OCI-LY1 (cell line): Measurements from ENCODE around the gene PDPR.

ENCODE experiments used
- EZH2 ChIP-seq: fragments of 200-600 bp; sonication (generic), shearing (Covaris generic); IDR thresholded peaks from 2 replicates; pipeline ENCODE4 v1.8.0; 2017; ENCODE audit warnings: borderline replicate concordance, mixed run types, mild to moderate bottlenecking, antibody characterized with exemption, low read length, moderate library complexity, mixed read lengths
- TF ChIP-seq, protein P1 (sequence below): fragments of 200-600 bp; sonication (generic), shearing (Covaris generic); IDR thresholded peaks from 2 replicates; pipeline ENCODE4 v1.5.1; 2017; ENCODE audit warnings: mild to moderate bottlenecking, antibody characterized with exemption, low read length, moderate library complexity, mixed read lengths

- no peak for TF ChIP-seq EZH2
- TF ChIP-seq, protein P1, sequence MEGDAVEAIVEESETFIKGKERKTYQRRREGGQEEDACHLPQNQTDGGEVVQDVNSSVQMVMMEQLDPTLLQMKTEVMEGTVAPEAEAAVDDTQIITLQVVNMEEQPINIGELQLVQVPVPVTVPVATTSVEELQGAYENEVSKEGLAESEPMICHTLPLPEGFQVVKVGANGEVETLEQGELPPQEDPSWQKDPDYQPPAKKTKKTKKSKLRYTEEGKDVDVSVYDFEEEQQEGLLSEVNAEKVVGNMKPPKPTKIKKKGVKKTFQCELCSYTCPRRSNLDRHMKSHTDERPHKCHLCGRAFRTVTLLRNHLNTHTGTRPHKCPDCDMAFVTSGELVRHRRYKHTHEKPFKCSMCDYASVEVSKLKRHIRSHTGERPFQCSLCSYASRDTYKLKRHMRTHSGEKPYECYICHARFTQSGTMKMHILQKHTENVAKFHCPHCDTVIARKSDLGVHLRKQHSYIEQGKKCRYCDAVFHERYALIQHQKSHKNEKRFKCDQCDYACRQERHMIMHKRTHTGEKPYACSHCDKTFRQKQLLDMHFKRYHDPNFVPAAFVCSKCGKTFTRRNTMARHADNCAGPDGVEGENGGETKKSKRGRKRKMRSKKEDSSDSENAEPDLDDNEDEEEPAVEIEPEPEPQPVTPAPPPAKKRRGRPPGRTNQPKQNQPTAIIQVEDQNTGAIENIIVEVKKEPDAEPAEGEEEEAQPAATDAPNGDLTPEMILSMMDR, result no peak
These were observed 44.3 kb downstream of the PDPR start for GRCh38 chr16:70158261-70158939.
